ENCODE results near the gene PPP2R3A. TPM values are rescaled to one million over a fixed set of nuclear protein-coding genes. Genes with fewer than 3 reads are reported as not detected.

The PPP2R3A gene
- total and polyA plus RNA-seq, 2 donors (not counting 1 experiment from before 2014, with no cell fraction given) = 17.5 to 18.3 TPM

DNA sequence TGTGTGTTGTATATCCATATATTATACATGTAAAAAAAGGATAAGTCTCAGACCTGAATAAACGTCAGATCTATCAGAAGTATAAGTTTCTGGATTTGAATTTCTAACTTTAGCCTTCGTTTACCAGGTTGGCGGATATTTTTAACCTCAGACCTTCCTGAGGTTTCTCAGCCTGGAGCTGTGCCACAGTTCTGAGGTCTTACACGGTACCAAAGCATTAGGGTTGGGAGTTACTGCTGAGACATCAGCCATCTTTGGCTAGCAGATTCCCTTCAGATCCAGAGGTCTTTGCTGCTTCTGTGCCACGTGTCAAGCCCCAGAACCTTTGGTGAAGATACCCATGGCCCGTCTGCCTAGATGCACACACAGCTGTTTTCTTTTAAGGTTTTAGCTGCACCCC lies 84.7 kb downstream of the PPP2R3A start:
- Histone ChIP-seq H2AFZ (ENCODE audit: low read length) (no peak overlapping the region), H3K4me2 (ENCODE audit: extremely low read depth, insufficient read depth, low read length) (no peak overlapping the region), H3K27me3 (ENCODE audit: control insufficient read depth, insufficient read depth, low read length) (no peaks in the 10 kb centered on the region), H3K79me2 (ENCODE audit: control insufficient read depth, insufficient read depth, low read length) (no peaks in the 10 kb centered on the region), H3K9me3 (ENCODE audit: control insufficient read depth, insufficient read depth, low read depth, low read length) (no peaks in the 10 kb centered on the region), H3K4me1 (ENCODE audit: control insufficient read depth, extremely low read depth, insufficient read depth, low read length) (peaks cover 2% of the 10 kb centered on the region), H3K4me3 (replicated peaks in 1 of 4; ENCODE audit: control extremely low read depth in 1 of 4, insufficient read depth in 1 of 4, low read depth in 3 of 4, low read length in 4 of 4) (no peak overlapping the region), H3K27ac (ENCODE audit: insufficient read depth, low read length) (no peak overlapping the region), H3K36me3 (ENCODE audit: control insufficient read depth, insufficient read depth, low read length) (peaks cover under 1% of the 10 kb centered on the region), H3K9ac (ENCODE audit: insufficient read depth, low read length) (no peak overlapping the region), H4K20me1 (ENCODE audit: control insufficient read depth, extremely low read depth, insufficient read depth, low read length) (no peaks in the 10 kb centered on the region)
- DNase-seq (ENCODE audit: low read depth in 2 of 2) = peak in 1 of 2 donors; percentile 32
- TF ChIP-seq, protein P1, sequence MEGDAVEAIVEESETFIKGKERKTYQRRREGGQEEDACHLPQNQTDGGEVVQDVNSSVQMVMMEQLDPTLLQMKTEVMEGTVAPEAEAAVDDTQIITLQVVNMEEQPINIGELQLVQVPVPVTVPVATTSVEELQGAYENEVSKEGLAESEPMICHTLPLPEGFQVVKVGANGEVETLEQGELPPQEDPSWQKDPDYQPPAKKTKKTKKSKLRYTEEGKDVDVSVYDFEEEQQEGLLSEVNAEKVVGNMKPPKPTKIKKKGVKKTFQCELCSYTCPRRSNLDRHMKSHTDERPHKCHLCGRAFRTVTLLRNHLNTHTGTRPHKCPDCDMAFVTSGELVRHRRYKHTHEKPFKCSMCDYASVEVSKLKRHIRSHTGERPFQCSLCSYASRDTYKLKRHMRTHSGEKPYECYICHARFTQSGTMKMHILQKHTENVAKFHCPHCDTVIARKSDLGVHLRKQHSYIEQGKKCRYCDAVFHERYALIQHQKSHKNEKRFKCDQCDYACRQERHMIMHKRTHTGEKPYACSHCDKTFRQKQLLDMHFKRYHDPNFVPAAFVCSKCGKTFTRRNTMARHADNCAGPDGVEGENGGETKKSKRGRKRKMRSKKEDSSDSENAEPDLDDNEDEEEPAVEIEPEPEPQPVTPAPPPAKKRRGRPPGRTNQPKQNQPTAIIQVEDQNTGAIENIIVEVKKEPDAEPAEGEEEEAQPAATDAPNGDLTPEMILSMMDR (conservative IDR thresholded peaks at IDR 0.05 in 1 of 2, IDR thresholded peaks at IDR 0.05 in 1 of 2; ENCODE audit: low read depth in 1 of 2, low read length in 2 of 2) = no peak
- TF ChIP-seq EZH2 (IDR thresholded peaks at IDR 0.05; ENCODE audit: low read length, missing control alignments) = no peak

DNA sequence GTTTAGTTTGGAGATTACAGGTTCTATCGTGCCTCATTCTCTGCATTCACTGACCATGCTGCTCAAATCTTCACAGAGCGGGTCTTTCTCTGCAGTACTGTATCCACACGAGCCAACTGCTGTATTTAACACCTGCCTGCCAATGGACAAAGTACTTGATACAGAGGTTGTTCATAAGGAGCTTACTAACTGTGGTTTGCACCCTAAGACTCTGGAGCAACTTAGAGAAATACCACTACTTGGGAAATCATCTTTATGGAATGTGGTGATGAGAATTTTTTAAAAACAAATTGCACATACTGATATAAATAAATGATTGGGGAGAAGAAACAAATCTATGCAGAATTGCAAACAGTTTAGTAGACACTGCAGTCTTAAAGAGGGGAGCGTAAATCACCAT lies 90.0 kb downstream of the PPP2R3A start:
- no peak overlapping the region for H3K27ac ChIP-seq (ENCODE audit: insufficient read depth, low read length)
- no peak overlapping the region for H3K4me3 ChIP-seq (replicated peaks in 1 of 4; ENCODE audit: control extremely low read depth in 1 of 4, insufficient read depth in 1 of 4, low read depth in 3 of 4, low read length in 4 of 4)
- H3K4me1 ChIP-seq (ENCODE audit: control insufficient read depth, extremely low read depth, insufficient read depth, low read length) = peaks cover 3% of the 10 kb centered on the region
- H2AFZ ChIP-seq (ENCODE audit: low read length) = no peak overlapping the region
- no peak overlapping the region for H3K4me2 ChIP-seq (ENCODE audit: extremely low read depth, insufficient read depth, low read length)
- DNase-seq (ENCODE audit: low read depth in 2 of 2) = peak in 1 of 2 donors; percentile 12
- no peaks in the 10 kb centered on the region for H3K27me3 ChIP-seq (ENCODE audit: control insufficient read depth, insufficient read depth, low read length)
- no peaks in the 10 kb centered on the region for H4K20me1 ChIP-seq (ENCODE audit: control insufficient read depth, extremely low read depth, insufficient read depth, low read length)
- H3K36me3 ChIP-seq (ENCODE audit: control insufficient read depth, insufficient read depth, low read length) = no peaks in the 10 kb centered on the region
- no peaks in the 10 kb centered on the region for H3K9me3 ChIP-seq (ENCODE audit: control insufficient read depth, insufficient read depth, low read depth, low read length)
- no peak overlapping the region for H3K9ac ChIP-seq (ENCODE audit: insufficient read depth, low read length)
- H3K79me2 ChIP-seq (ENCODE audit: control insufficient read depth, insufficient read depth, low read length) = no peaks in the 10 kb centered on the region
- no peak for TF ChIP-seq EZH2 (IDR thresholded peaks at IDR 0.05; ENCODE audit: low read length, missing control alignments)
- TF ChIP-seq, protein P1 (conservative IDR thresholded peaks at IDR 0.05 in 1 of 2, IDR thresholded peaks at IDR 0.05 in 1 of 2; ENCODE audit: low read depth in 1 of 2, low read length in 2 of 2) = no peak

DNA sequence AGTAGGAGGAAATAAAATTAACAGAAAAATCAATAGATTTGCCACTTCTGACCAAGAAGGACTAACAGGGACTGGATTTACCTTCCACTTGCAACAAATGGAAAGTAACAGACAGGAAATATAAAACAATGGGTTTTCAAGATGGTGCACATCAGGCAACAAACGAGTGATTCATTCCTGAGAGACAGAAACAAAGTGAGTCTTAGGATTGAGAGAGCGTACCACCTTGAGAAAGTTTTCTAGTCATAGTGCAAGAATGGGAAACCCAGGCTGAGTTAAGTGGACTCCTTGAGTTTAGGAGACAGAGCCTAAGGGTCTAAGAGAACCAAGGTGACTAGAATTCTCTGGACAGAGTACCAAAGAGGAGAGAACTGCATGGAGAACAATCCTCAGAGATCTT lies 101.7 kb downstream of the PPP2R3A start:
- TF ChIP-seq, protein P1 (conservative IDR thresholded peaks at IDR 0.05 in 1 of 2, IDR thresholded peaks at IDR 0.05 in 1 of 2; ENCODE audit: low read depth in 1 of 2, low read length in 2 of 2) = no peak
- no peak for TF ChIP-seq EZH2 (IDR thresholded peaks at IDR 0.05; ENCODE audit: low read length, missing control alignments)
- Histone ChIP-seq H2AFZ (ENCODE audit: low read length) (no peak overlapping the region), H3K27me3 (ENCODE audit: control insufficient read depth, insufficient read depth, low read length) (no peaks in the 10 kb centered on the region), H3K4me1 (ENCODE audit: control insufficient read depth, extremely low read depth, insufficient read depth, low read length) (peaks cover 11% of the 10 kb centered on the region), H3K79me2 (ENCODE audit: control insufficient read depth, insufficient read depth, low read length) (no peaks in the 10 kb centered on the region), H3K9ac (ENCODE audit: insufficient read depth, low read length) (no peak overlapping the region), H3K36me3 (ENCODE audit: control insufficient read depth, insufficient read depth, low read length) (no peaks in the 10 kb centered on the region), H3K4me2 (ENCODE audit: extremely low read depth, insufficient read depth, low read length) (no peak overlapping the region), H3K9me3 (ENCODE audit: control insufficient read depth, insufficient read depth, low read depth, low read length) (no peaks in the 10 kb centered on the region), H3K4me3 (replicated peaks in 1 of 4; ENCODE audit: control extremely low read depth in 1 of 4, insufficient read depth in 1 of 4, low read depth in 3 of 4, low read length in 4 of 4) (no peak overlapping the region), H3K27ac (ENCODE audit: insufficient read depth, low read length) (no peak overlapping the region), H4K20me1 (ENCODE audit: control insufficient read depth, extremely low read depth, insufficient read depth, low read length) (no peaks in the 10 kb centered on the region)
- DNase-seq (ENCODE audit: low read depth in 2 of 2) = no peak

All from fibroblast of lung (primary cell).